ENCODE results near the gene ERBB4.

The ERBB4 gene

GRCh38 chr2:211347328-211347727 is 1191.3 kb downstream of the ERBB4 start:
- no peak overlapping the region for H3K4me3 ChIP-seq (ENCODE audit: low read length)
- peak; percentile 7 for DNase-seq (ENCODE audit: low read depth, low spot score)

GRCh38 chr2:211344289-211344688 is 1194.3 kb downstream of the ERBB4 start:
- DNase-seq (ENCODE audit: low read depth, low spot score) = no peak
- H3K4me3 ChIP-seq (ENCODE audit: low read length) = no peak overlapping the region

GRCh38 chr2:211333377-211333776 is 1205.2 kb downstream of the ERBB4 start:
- H3K4me3 ChIP-seq (ENCODE audit: low read length) = no peak overlapping the region
- no peak for DNase-seq (ENCODE audit: low read depth, low spot score)

- no peak overlapping the region for H3K4me3 ChIP-seq (ENCODE audit: low read length)
- DNase-seq (ENCODE audit: low read depth, low spot score) = no peak
Observed at GRCh38 chr2:211331736-211332135, 1206.9 kb downstream of the ERBB4 start.

- no peak overlapping the region for H3K4me3 ChIP-seq (ENCODE audit: low read length)
- no peak for DNase-seq (ENCODE audit: low read depth, low spot score)
Observed at GRCh38 chr2:211329882-211330281, 1208.7 kb downstream of the ERBB4 start.

- DNase-seq (ENCODE audit: low read depth, low spot score) = no peak
- H3K4me3 ChIP-seq (ENCODE audit: low read length) = no peak overlapping the region
Observed at GRCh38 chr2:211329421-211329820, 1209.2 kb downstream of the ERBB4 start.

- H3K4me3 ChIP-seq (ENCODE audit: low read length) = no peak overlapping the region
- no peak for DNase-seq (ENCODE audit: low read depth, low spot score)
Observed at GRCh38 chr2:211328126-211328525, 1210.5 kb downstream of the ERBB4 start.

Data from Jurkat, Clone E6-1 (cell line).